HepG2 (cell line): ENCODE results near the gene CLRN2. TPM values are rescaled to one million over a fixed set of nuclear protein-coding genes. Genes with fewer than 3 reads are reported as not detected.

Experiments used
- ARNT2 ChIP-seq: sonication (generic); formaldehyde crosslinking; IDR thresholded peaks from 2 replicates; pipeline ENCODE4 v1.8.0; 2022; ENCODE audit warnings: mild to moderate bottlenecking, low read depth, missing genetic modification reagents, moderate library complexity
- CREM ChIP-seq, 2 experiments: sonication (generic) in 1 of 2; formaldehyde crosslinking in 1 of 2; IDR thresholded peaks; 2 replicates each; pipeline versions ENCODE4 v1.4.0 to v1.6.1; 2016 to 2020; ENCODE audit warnings: antibody characterized with exemption in 1 of 2, mild to moderate bottlenecking in 1 of 2, missing genetic modification reagents in 1 of 2
- E2F5 ChIP-seq: sonication (generic); formaldehyde crosslinking; conservative IDR thresholded peaks from 2 replicates; pipeline ENCODE4 v1.4.0; 2020; ENCODE audit warnings: missing genetic modification reagents
- HNF4G ChIP-seq, 2 experiments: sonication (generic) in 1 of 2; formaldehyde crosslinking in 1 of 2; IDR thresholded peaks; 2 replicates each; pipeline versions ENCODE4 v1.4.0 to v1.6.1; 2011 to 2020; ENCODE audit warnings: borderline replicate concordance in 2 of 2, low read depth in 2 of 2, mild to moderate bottlenecking in 2 of 2, low read length in 1 of 2, missing genetic modification reagents in 1 of 2, moderate library complexity in 1 of 2
- JUN ChIP-seq: sonication (generic); formaldehyde crosslinking; IDR thresholded peaks from 2 replicates; pipeline ENCODE4 v1.4.0; 2020; ENCODE audit warnings: mild to moderate bottlenecking, missing genetic modification reagents
- MLLT10 ChIP-seq: sonication (generic); formaldehyde crosslinking; IDR thresholded peaks from 2 replicates; pipeline ENCODE4 v1.4.0; 2020; ENCODE audit warnings: missing genetic modification reagents
- PAF1 ChIP-seq: IDR thresholded peaks from 2 replicates; pipeline ENCODE4 v1.6.1; 2016; ENCODE audit warnings: missing genetic modification reagents, missing compliant biosample characterization
- PHF5A ChIP-seq: IDR thresholded peaks from one replicate; pipeline ENCODE4 v1.6.1; 2018; ENCODE audit warnings: low read depth, missing genetic modification reagents; ENCODE audit not compliant: unreplicated experiment
- RAD21 ChIP-seq: fragments of 450-650 bp; formaldehyde crosslinking; IDR thresholded peaks from 2 replicates; pipeline ENCODE4 v1.5.0; 2020; ENCODE audit warnings: mild to moderate bottlenecking
- SMYD3 ChIP-seq: sonication (generic); formaldehyde crosslinking; IDR thresholded peaks from 2 replicates; pipeline ENCODE4 v1.8.1; 2023; ENCODE audit warnings: mild to moderate bottlenecking, missing genetic modification reagents
- SNRNP70 ChIP-seq: fragments of 200-400 bp; formaldehyde crosslinking; IDR thresholded peaks from 2 replicates; pipeline ENCODE4 v1.6.1; 2017; ENCODE audit warnings: mild to moderate bottlenecking, low read depth, low read length, moderate library complexity
- TFE3 ChIP-seq: IDR thresholded peaks from 2 replicates; pipeline ENCODE4 v1.6.1; 2016
- THAP11 ChIP-seq: IDR thresholded peaks from 2 replicates; pipeline ENCODE4 v1.6.1; 2016; ENCODE audit warnings: missing biosample characterization, missing genetic modification reagents
- THRA ChIP-seq: sonication (generic); formaldehyde crosslinking; IDR thresholded peaks from 2 replicates; pipeline ENCODE4 v1.4.0; 2020; ENCODE audit warnings: missing genetic modification reagents, borderline replicate concordance
- TRAFD1 ChIP-seq: sonication (generic); formaldehyde crosslinking; IDR thresholded peaks from 2 replicates; pipeline ENCODE4 v1.5.1; 2020; ENCODE audit warnings: missing genetic modification reagents, mild to moderate bottlenecking, borderline replicate concordance
- ZFP1 ChIP-seq: IDR thresholded peaks from 2 replicates; pipeline ENCODE4 v1.6.1; 2016
- ZIK1 ChIP-seq: sonication (generic); formaldehyde crosslinking; IDR thresholded peaks from 2 replicates; pipeline ENCODE4 v1.5.0; 2020; ENCODE audit warnings: mild to moderate bottlenecking, low read depth, missing genetic modification reagents, borderline replicate concordance
- ZNF207 ChIP-seq: fragments of 450-650 bp; IDR thresholded peaks from 2 replicates; pipeline ENCODE4 v1.6.1; 2016; ENCODE audit warnings: antibody characterized with exemption, borderline replicate concordance
- ZNF496 ChIP-seq: sonication (generic); formaldehyde crosslinking; IDR thresholded peaks from 2 replicates; pipeline ENCODE4 v1.8.1; 2023; ENCODE audit warnings: mild to moderate bottlenecking, moderate library complexity, missing genetic modification reagents; ENCODE audit not compliant: insufficient replicate concordance
- ZNF501 ChIP-seq: sonication (generic); formaldehyde crosslinking; IDR thresholded peaks from 2 replicates; pipeline ENCODE4 v1.5.1; 2020; ENCODE audit warnings: mild to moderate bottlenecking, moderate library complexity, missing genetic modification reagents
- ZNF660 ChIP-seq: sonication (generic); formaldehyde crosslinking; IDR thresholded peaks from 2 replicates; pipeline ENCODE4 v1.5.1; 2020; ENCODE audit warnings: mild to moderate bottlenecking, low read depth, missing genetic modification reagents, borderline replicate concordance
- ZNF678 ChIP-seq: sonication (generic); formaldehyde crosslinking; IDR thresholded peaks from 2 replicates; pipeline ENCODE4 v1.4.0; 2020; ENCODE audit warnings: mild to moderate bottlenecking, missing genetic modification reagents
- ZNF737 ChIP-seq: sonication (generic); formaldehyde crosslinking; IDR thresholded peaks from 2 replicates; pipeline ENCODE4 v1.5.0; 2020; ENCODE audit warnings: missing genetic modification reagents, mild to moderate bottlenecking, borderline replicate concordance
- polyA plus RNA-seq, 8 experiments: library from polyadenylated mRNA; depleted of rRNA in 3 of 8; stranded (reverse) in 7 of 8; unstranded in 1 of 8; fragments of >200 nt; fragmentation: Illumina TruSeq in 4 of 8; extraction: Trizol in 4 of 8; gene quantifications; 2 replicates each; pipeline versions ENCODE4 v1.2.1 to v1.2.3, GENCODE V29; 2011 to 2016; ENCODE audit warnings: low read depth in 4 of 8, missing spikeins in 1 of 8, mixed read lengths in 1 of 8; ENCODE audit not compliant: insufficient read depth in 1 of 8
- total RNA-seq, 5 experiments: library from RNA; depleted of rRNA; stranded (reverse); fragments of >200 nt; fragmentation: Illumina TruSeq; extraction: Trizol; gene quantifications; 2 replicates each; pipeline ENCODE4 v1.2.3, GENCODE V29; 2016; ENCODE audit warnings: low read depth in 1 of 5

CLRN2 gene
- total and polyA plus RNA-seq, 2 of the 13 experiments (the other 11 are each of a cell fraction or from before 2014, with no cell fraction given) = not detected

- TF ChIP-seq ARNT2 (CRISPR knock-in tag) = peak; percentile 76
- no peak for TF ChIP-seq ZFP1
- TF ChIP-seq RAD21 (CRISPR knock-in tag) = peak; percentile 60
- no peak for TF ChIP-seq HNF4G (IDR thresholded peaks at IDR 0.05; ENCODE audit: borderline replicate concordance, low read depth, low read length)
- TF ChIP-seq HNF4G (CRISPR knock-in tag; IDR thresholded peaks at IDR 0.05; ENCODE audit: borderline replicate concordance, low read depth) = no peak; the same call in 1 of the 2 replicates
- no peak for TF ChIP-seq CREM (IDR thresholded peaks at IDR 0.05)
- TF ChIP-seq CREM (CRISPR knock-in tag; IDR thresholded peaks at IDR 0.05) = no peak
- TF ChIP-seq THAP11 = peak; percentile 62; the same call in 1 of the 2 replicates
- no peak for TF ChIP-seq E2F5 (CRISPR knock-in tag)
- TF ChIP-seq TRAFD1 (CRISPR knock-in tag) = no peak
- no peak for TF ChIP-seq PAF1 (CRISPR knock-in tag)
- no peak for TF ChIP-seq MLLT10 (CRISPR knock-in tag)
- TF ChIP-seq PHF5A (CRISPR knock-in tag) = no peak
- TF ChIP-seq TFE3 (CRISPR knock-in tag) = no peak; the same call in 1 of the 2 replicates
- TF ChIP-seq ZIK1 (CRISPR knock-in tag) = no peak
- no peak for TF ChIP-seq ZNF207
- TF ChIP-seq THRA = 0 out of 2 replicates have a peak, but pooled peaks have one; percentile 22
- TF ChIP-seq ZNF678 = no peak
- no peak for TF ChIP-seq ZNF737 (CRISPR knock-in tag)
- no peak for TF ChIP-seq ZNF501 (CRISPR knock-in tag)
- TF ChIP-seq JUN = no peak
- TF ChIP-seq ZNF660 (CRISPR knock-in tag) = no peak
- TF ChIP-seq SNRNP70 = no peak
- no peak for TF ChIP-seq SMYD3 (CRISPR knock-in tag)
- TF ChIP-seq ZNF496 = no peak
These were observed 2.8 kb upstream of the CLRN2 start, which contains the start of gene QDPR (continued) for GRCh38 chr4:17511950-17512795.
